Epithelial cell of proximal tubule (primary cell): ENCODE measurements around the gene ELP5. TPM values are rescaled to one million over a fixed set of nuclear protein-coding genes. Genes with fewer than 3 reads are reported as not detected.
A peak's percentile ranks its signal among the peaks of the same experiment; 100 is the strongest.

ENCODE experiments used
- DNase-seq: peaks from one replicate; pipeline ENCODE4 v3.0.0-alpha.2; 2011; ENCODE audit warnings: low read depth
- H3K4me3 ChIP-seq: 2 replicates; pipeline ENCODE4 v1.5.1; 2011; ENCODE audit warnings: low read depth, mild to moderate bottlenecking, low read length
- CTCF ChIP-seq: conservative IDR thresholded peaks from 2 replicates; pipeline ENCODE4 v1.5.1; 2012; ENCODE audit warnings: low read depth, mild to moderate bottlenecking, low read length
- total RNA-seq: library from RNA; depleted of rRNA; stranded (reverse); fragments of >200 nt; gene quantifications from 2 replicates; pipeline ENCODE4 v1.2.3, GENCODE V29; 2015

The ELP5 gene
- total RNA-seq, 1 donor from 2014 or later = 37.0 TPM

GRCh38 chr17:7295230-7296180 lies 43.5 kb downstream of the ELP5 start:
- H3K4me3 ChIP-seq = peak overlapping the region; percentile 40
- TF ChIP-seq CTCF = no peak
- DNase-seq = no peak

GRCh38 chr17:7296189-7296861 lies 44.3 kb downstream of the ELP5 start:
- H3K4me3 ChIP-seq = no peak overlapping the region
- peak; percentile 88 for TF ChIP-seq CTCF
- DNase-seq = no peak

GRCh38 chr17:7304179-7304578 lies 52.2 kb downstream of the ELP5 start:
- TF ChIP-seq CTCF = no peak
- no peak overlapping the region for H3K4me3 ChIP-seq
- no peak for DNase-seq

- H3K4me3 ChIP-seq = peak within 1 kb of the TSS; percentile 95
- peak; percentile 99 for DNase-seq
- no peak for TF ChIP-seq CTCF
These were observed 55.1 kb downstream of the ELP5 start, which contains the start of gene EIF5A for GRCh38 chr17:7306911-7307685. Gene EIF5A (plus strand): TSS chr17:7307628. CDS start chr17:7309636, 2,008 bp downstream.

GRCh38 chr17:7307686-7308624 lies 55.9 kb downstream of the ELP5 start:
- peak overlapping the region; percentile 95 for H3K4me3 ChIP-seq
- DNase-seq = no peak
- TF ChIP-seq CTCF = no peak
